Measurements from ENCODE around the gene RPH3AL.
"Not testable (repeated sequence)": the region's sequence is repeated elsewhere in the genome, so short reads cannot be mapped to it uniquely, and the experiment has no call there.

Gene RPH3AL

DNA sequence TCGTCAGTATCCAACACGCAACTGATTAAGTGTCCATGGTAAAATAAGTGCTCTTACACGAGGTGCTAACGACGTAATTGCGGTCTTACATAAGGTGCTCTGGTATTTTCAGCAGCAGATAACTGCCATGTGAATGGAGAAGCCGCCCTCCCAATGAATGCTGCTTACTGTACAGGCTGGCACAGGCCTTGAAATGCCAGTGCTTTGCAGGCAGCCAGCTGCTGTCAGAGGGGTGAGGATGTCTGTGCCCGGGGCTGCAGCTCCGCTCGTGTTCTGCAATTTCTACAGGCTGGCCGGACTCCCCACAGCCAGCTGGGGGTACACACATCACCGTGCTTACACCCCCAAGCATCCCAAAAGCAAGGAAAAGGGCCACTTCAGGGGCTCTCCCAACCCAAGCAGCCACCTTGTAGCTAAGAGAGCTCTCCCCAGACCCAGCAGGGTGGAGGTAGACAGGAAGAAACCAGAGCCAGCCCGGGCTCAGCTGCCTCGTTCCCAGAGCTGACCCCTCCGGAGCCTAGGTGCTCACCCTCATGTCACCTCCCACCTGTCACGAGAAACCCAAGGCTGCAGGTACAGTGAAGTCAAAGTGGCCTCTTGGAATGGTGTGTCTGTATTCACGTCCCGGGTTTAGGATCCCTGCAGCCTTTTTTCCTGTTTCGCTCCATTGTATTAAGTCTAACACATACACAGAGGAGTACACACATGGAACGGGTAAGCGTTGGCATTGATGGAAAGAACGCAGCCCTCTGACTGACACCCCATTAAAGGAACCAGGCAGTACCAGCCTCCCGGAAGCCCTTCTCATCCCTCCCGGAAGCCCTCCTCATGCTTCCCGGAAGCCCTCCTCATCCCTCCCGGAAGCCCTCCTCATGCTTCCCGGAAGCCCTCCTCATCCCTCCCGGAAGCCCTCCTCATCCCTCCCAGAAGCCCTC is 27.2 kb upstream of the RPH3AL start:
- no peak for DNase-seq (ENCODE audit: extremely low read depth in 1 of 2, low read depth in 1 of 2)

DNA sequence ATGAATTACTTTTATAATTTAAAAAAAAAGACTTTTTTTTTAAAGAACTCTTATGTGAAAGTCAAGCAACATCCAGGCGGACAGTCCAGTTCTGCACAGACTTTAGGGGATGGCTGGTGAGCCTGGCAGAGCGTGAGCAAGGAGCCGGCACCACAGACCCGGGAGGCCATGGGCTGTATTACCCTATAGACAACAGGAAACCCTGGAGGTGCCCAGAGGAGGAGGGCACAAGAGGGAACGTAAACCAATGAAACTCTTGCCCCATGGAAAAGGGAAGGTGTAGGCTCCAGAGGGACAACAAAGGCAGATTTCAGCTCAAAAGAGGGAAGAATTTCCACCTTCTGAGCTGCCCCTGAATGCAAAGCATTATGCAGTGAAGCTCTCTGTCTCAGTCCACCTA is 25.5 kb upstream of the RPH3AL start:
- no peak for DNase-seq (ENCODE audit: extremely low read depth in 1 of 2, low read depth in 1 of 2)

DNA sequence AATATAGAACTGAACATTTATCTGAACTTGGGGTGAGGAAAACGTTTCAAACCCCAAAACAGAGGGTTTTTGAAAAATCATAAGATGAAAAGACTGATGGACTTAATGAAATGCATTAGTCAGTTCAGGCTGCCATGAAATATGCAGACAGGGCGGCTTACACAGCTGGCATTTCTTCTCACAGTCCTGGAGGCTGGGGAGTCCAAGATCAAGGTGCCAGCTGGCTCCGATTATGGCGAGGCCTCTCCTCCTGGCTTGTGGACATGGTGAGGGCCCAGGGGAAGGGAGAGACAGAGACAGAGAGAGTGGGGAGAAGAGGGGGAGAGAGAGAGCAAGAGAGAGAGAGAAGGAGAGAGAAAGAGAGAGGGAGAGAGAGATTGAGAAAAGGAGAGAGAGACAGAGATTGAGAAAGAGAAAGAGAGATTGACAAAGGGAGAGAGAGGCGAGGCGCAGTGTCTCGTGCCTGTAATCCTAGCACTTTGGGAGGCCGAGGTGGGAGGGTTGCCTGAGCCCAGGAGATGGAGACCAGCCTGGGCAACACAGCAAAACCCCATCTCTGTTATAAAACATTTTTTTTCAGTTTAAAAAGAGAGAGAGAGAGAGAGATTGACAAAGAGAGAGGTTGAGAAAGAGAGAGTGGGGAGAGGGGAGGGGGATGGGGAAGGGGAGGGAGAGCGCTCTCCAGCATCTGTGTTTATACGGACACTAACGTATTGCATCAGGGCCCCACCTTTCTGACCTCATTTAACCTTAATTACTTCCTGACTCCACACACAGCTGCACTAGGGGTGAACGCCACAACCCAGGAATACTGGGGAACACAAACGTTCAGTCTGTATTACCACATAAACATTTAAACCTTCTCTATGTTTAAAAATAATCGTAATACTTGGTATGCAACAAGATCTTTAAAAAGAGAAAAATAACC is 24.6 kb upstream of the RPH3AL start:
- no peak for DNase-seq (ENCODE audit: extremely low read depth in 1 of 2, low read depth in 1 of 2)

DNA sequence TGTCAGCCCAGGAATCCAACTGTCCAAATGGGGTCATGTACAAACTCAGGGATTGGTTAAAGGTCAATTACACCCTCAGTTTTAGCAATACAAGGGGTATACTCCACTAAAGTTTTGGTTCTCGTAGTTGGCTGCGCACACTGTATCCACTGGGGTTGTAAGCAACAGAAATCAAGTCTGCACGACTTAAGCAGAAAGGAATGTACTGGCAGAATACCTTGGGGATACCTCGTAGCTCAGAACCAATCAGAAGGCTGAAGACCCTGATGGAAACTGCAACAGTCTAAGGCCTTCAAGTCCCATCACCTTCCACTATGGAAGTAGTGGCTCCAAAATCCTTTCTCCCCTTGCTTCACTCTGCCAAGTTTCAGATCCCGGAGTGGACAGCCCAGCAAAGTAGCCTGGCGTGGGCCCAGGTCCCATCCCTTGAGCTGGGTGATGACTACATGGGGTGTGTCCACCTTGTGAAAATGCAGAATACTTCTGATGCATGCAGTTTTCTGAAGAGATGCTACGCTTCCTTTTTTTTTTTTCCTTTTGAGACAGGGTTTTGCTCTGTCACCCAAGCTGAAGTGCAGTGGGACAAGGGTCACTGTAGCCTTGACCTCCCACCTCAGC is 21.1 kb upstream of the RPH3AL start:
- DNase-seq (ENCODE audit: extremely low read depth in 1 of 2, low read depth in 1 of 2) = no peak

DNA sequence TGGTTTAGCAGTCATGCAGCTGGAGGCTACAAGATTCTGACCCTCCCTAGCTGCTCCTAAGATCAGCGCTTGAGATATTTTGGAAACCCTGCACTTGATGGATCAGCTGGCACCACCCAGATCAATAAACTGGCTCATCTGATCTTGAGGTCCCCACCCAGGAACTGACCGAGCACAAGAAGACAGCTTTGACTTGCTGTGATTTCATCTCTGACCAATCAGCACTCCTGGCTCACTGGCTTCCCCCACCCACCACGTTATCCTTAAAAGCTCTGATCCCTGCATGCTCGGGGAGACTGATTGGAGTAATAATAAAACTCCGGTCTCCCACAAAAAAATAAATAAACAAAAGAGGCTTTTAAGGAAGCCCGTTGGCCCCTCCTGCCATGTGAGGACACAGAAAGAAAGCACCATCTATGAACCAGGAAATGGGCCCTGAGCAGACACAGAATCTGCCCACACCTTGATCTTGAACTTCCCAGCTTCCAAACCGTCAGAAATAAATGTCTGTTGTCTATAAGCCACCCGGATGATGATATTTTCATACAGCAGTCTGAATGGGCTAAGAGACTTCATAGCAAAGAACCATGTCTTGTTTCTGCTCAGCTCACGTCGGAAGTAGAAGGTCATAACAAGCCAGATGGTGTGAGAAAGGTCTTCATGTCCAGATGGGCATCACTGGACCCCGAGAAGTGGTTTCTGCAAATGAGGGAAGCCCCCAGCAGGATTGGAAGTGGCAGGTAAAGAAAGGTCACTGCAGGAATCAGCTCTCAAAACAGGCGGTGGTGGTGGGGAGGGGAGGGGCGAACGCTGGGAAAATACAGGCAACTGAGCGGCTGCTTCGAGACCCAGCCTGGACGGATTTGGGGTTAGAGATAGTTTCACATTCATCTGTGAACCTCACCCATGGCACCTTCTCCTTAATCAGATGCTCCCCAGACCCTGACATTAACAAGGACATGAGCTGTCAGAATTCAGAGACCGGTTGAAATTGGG is 19.8 kb upstream of the RPH3AL start:
- no peak for DNase-seq (ENCODE audit: extremely low read depth in 1 of 2, low read depth in 1 of 2)

DNA sequence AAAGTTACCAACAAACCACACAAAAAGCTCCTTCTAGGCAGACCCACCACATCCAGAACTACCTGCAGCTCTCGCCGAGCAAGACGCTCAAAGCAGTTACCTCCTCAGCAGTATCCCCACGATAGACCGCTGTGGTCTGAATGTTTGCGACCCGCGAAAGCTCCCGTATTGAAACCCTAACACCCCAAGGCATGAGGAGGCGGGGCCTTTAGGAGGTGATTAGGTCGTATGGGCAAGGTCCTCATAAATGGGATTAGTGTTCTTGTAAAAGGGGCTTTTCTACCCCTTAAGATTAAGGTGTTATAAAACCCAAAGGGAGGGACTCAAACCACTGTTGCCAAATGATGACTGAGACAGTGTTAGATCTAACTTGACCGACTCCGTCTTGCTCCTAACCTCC is 19.0 kb upstream of the RPH3AL start:
- DNase-seq (ENCODE audit: extremely low read depth in 1 of 2, low read depth in 1 of 2) = no peak

GRCh38 chr17:367656-368055 is 15.0 kb upstream of the RPH3AL start:
- DNase-seq (ENCODE audit: extremely low read depth in 1 of 2, low read depth in 1 of 2) = not testable (repeated sequence)

DNA sequence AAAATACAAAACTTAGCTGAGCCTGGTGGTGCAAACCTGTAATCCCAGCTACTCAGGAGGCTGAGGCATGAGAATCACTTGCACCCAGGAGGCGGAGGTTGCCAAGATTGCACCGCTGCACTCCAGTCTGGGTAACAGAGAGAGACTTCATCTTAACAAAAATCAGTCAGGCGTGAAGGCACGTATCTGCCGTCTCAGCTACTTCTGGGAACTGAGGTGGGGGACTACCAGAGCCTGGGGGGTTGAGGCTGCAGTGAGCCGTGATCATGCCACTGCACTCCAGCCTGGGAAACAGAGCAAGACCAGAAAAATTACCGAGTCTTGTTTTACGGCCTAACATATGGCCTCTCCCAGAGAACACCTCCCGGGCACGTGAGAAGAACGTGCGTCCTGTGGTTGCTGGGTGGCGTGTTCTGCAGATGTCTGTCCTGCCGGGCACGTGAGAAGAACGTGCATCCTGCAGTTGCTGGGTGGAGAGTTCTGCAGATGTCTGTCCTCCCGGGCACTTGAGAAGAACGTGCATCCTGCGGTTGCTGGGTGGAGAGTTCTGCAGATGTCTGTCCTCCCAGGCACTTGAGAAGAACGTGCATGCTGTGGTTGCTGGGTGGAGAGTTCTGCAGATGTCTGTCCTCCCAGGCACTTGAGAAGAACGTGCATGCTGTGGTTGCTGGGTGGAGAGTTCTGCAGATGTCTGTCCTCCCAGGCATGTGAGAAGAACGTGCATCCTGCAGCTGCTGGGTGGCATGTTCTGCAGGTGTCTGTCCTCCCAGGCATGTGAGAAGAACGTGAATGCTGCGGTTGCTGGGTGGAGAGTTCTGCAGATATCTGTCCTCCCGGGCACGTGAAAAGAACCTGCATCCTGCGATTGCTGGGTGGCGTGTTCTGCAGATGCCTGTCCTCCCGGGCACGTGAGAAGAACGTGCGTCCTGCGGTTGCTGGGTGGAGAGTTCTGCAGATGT is 14.3 kb upstream of the RPH3AL start:
- DNase-seq (ENCODE audit: extremely low read depth in 1 of 2, low read depth in 1 of 2) = not testable (repeated sequence)

GRCh38 chr17:364766-365165 is 12.2 kb upstream of the RPH3AL start:
- DNase-seq (ENCODE audit: extremely low read depth in 1 of 2, low read depth in 1 of 2) = no peak

- no peak for DNase-seq (ENCODE audit: extremely low read depth in 1 of 2, low read depth in 1 of 2)
Measured at GRCh38 chr17:364308-364707, 11.7 kb upstream of the RPH3AL start.

DNA sequence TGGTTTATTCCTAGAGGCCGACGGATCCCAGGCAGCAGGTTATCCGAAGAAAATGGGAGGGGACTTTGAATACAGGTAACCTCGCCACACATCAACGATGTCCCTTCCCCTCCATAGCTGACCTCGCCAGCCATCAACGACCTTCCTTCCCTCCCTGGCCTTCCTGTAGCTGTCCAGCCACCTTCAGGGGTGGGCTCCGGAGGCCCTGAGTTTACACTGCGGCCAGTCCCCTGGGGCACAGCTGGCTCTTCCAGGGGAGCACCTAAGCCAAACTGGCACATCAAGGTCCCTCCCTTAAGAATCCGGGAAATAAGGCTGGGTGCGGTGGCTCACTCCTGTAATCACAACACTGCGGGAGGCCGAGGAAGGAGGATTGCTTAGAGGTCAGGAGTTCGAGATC is 10.1 kb upstream of the RPH3AL start:
- DNase-seq (ENCODE audit: extremely low read depth in 1 of 2, low read depth in 1 of 2) = no peak

DNA sequence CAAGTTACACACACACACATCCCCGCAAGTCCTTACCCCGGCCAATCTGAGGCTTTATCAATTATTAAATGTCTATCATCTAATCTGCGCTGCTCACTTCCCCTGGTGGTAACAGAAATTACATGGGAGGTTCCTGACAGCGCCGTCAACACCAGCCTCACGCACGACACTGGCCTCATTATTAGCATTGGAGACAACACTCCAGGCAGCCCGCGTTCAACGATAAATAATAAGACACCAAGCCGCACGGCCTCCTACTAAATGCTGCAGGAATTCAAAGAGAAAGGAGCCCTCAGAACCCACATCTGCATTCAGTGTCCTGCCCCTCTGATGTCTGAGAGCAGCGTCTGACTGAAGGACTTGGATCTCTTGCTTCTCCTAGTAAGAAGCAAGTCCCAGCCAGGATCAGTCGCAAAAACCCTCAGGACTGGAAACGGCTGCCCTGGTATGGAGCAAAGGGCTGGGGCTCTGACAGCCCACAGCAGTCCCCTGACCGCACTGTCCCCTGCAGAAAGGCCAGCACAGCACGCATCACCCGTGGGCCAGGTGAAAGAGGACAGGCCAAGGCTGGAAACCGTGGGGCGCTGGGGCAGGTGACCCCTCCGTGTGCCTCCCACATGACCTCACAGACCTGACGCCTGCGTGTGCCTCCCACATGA is 7.6 kb upstream of the RPH3AL start:
- DNase-seq (ENCODE audit: extremely low read depth in 1 of 2, low read depth in 1 of 2) = no peak

DNA sequence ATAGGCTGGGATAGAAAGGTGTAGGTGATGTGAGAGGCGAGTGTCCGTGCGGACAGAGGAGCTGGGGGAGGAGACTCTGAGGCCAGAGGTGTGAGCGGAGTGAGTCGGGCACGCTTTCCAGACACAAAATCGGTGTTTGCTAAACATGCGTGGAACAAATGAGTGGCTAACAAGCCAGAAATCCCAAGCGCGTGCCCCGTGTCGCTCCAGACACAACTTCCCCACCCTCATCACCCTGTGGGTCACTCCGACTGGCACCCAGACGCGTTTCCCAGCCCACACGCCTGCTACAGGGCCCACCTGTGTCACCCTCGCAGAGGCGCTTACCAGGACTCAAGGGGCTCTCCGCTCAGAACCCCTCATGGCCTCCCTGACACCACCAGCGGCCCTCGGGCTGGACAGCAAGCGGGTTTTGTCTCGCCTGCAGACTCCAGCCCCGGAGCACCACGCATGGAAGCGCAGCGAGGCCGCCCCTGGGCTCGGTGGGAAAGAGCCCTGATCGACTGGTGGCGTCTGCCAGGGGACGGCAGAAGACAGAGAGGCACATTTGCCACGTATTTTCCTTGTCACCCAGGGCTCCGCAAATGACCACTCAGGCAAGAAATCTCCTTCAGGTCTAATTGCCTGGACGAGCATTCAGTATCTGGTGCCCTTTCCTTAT is 6.0 kb upstream of the RPH3AL start:
- DNase-seq (ENCODE audit: extremely low read depth in 1 of 2, low read depth in 1 of 2) = no peak

- DNase-seq (ENCODE audit: extremely low read depth in 1 of 2, low read depth in 1 of 2) = no peak
Measured at GRCh38 chr17:357644-358043, 5.0 kb upstream of the RPH3AL start.

DNA sequence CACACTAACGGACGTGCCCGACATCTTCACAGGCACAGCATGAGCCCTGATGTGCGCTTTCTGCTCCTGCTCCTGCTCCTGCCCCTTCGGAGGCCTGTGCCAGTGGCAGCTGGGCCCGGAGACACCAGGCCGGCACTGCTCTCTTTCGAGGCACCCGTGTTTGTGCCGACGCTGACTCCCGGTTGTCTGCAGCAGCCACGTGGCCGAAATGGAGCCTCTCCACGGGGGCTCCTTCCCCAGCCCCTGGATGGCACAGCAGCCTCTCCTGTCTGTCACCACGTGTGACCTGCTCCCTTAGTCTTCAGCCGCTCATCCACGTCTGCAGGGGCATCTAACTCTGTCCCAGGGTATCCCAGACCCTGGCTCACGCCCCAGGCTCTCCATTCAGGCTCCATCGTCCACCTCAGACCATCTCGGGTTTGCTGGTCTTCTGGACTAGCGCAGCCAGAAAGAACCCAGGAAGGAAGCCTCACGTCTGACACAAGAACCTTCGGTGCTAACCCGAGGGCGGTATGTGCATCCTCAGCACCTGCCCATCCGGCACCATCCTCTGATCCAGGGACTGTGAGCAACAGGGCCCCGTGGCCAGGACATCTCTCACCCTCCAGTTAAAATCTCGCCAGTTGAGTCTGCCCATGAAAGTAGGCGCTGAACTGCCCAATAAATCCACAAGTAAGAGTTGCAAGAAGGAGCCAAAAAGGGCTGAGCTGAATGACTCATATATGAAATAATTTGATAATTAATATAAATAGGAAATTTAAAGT is 4.2 kb upstream of the RPH3AL start:
- no peak for DNase-seq (ENCODE audit: extremely low read depth in 1 of 2, low read depth in 1 of 2)

GRCh38 chr17:354651-355556 is 2.3 kb upstream of the RPH3AL start:
- no peak for DNase-seq (ENCODE audit: extremely low read depth in 1 of 2, low read depth in 1 of 2)
